GM23248 (cell line): ENCODE data around the gene SUCLG1. TPM values are rescaled to one million over a fixed set of nuclear protein-coding genes. Genes with fewer than 3 reads are reported as not detected.

ENCODE experiments used
- DNase-seq: peaks from one replicate; pipeline ENCODE4 v3.0.0-alpha.2; 2015
- H2AFZ ChIP-seq: fragments of 200-600 bp; sonication (generic); 2 replicates; pipeline ENCODE4 v1.6.1; 2016; ENCODE audit warnings: antibody characterized with exemption
- H3F3A ChIP-seq: fragments of 200-600 bp; sonication (generic); 2 replicates; pipeline ENCODE4 v1.6.1; 2016; ENCODE audit warnings: mild to moderate bottlenecking, antibody characterized with exemption, mixed run types; ENCODE audit not compliant: insufficient read depth
- H3K27ac ChIP-seq: fragments of 200-600 bp; sonication (generic); 2 replicates; pipeline ENCODE4 v1.5.1; 2016; ENCODE audit warnings: mild to moderate bottlenecking
- H3K27me3 ChIP-seq: fragments of 200-600 bp; sonication (generic); replicated peaks from 2 replicates; pipeline ENCODE4 v1.6.1; 2016; ENCODE audit warnings: mild to moderate bottlenecking; ENCODE audit not compliant: insufficient read depth
- H3K36me3 ChIP-seq: fragments of 200-600 bp; sonication (generic); 2 replicates; pipeline ENCODE4 v1.6.1; 2016; ENCODE audit warnings: low read depth, mild to moderate bottlenecking
- H3K4me1 ChIP-seq: fragments of 200-600 bp; sonication (generic); 2 replicates; pipeline ENCODE4 v1.6.1; 2016; ENCODE audit warnings: mild to moderate bottlenecking; ENCODE audit not compliant: insufficient read depth
- H3K4me2 ChIP-seq: fragments of 200-600 bp; sonication (generic); one replicate; pipeline ENCODE4 v1.6.1; 2016; ENCODE audit warnings: mild to moderate bottlenecking; ENCODE audit not compliant: unreplicated experiment
- H3K4me3 ChIP-seq: fragments of 200-600 bp; sonication (generic); 2 replicates; pipeline ENCODE4 v1.5.1; 2016; ENCODE audit warnings: mild to moderate bottlenecking
- H3K79me2 ChIP-seq: fragments of 200-600 bp; sonication (generic); 2 replicates; pipeline ENCODE4 v1.6.1; 2016; ENCODE audit warnings: mild to moderate bottlenecking; ENCODE audit not compliant: insufficient read depth
- H3K9ac ChIP-seq: fragments of 200-600 bp; sonication (generic); 2 replicates; pipeline ENCODE4 v1.6.1; 2016; ENCODE audit warnings: mild to moderate bottlenecking
- H3K9me2 ChIP-seq: fragments of 200-600 bp; sonication (generic); 2 replicates; pipeline ENCODE4 v1.6.1; 2016; ENCODE audit warnings: mixed run types, mild to moderate bottlenecking, moderate library complexity; ENCODE audit not compliant: insufficient read depth
- H3K9me3 ChIP-seq: fragments of 200-600 bp; sonication (generic); one replicate; pipeline ENCODE4 v1.6.1; 2017; ENCODE audit warnings: low read depth
- H4K20me1 ChIP-seq: fragments of 200-600 bp; sonication (generic); 2 replicates; pipeline ENCODE4 v1.6.0; 2016; ENCODE audit not compliant: insufficient read depth
- EZH2 ChIP-seq: fragments of 200-600 bp; sonication (generic); IDR thresholded peaks from 2 replicates; pipeline ENCODE4 v1.6.1; 2018; ENCODE audit warnings: antibody characterized with exemption, mild to moderate bottlenecking; ENCODE audit not compliant: insufficient read depth, poor library complexity, severe bottlenecking
- EZH2phosphoT487 ChIP-seq: fragments of 200-600 bp; sonication (generic); IDR thresholded peaks from 2 replicates; pipeline ENCODE4 v1.6.1; 2018; ENCODE audit warnings: antibody characterized with exemption, moderate library complexity, mild to moderate bottlenecking, low read depth; ENCODE audit not compliant: insufficient read depth
- WGBS, 2 experiments: methylation state at CpG; one replicate each; pipeline ENCODE4 v1.1.6; 2015 to 2017; ENCODE audit warnings: low lambda C conversion rate in 2 of 2, low coverage in 1 of 2; ENCODE audit errors: missing lambda C conversion rate in 2 of 2; 5-methylcytosine and 5-hydroxymethylcytosine counted together
- in situ Hi-C: fragments of 300-500 bp; cut with MboI; formaldehyde crosslinking; loops from 2 replicates; pipeline ENCODE4 v1.15.0; 2020
- polyA plus RNA-seq: library from polyadenylated mRNA; unstranded; fragments of >200 nt; fragmentation: Nextera tagmentation; extraction: Ambion mirVana; gene quantifications from 2 replicates; pipeline ENCODE4 v1.2.1, GENCODE V29; 2016
- total RNA-seq: library from RNA; depleted of rRNA; stranded (reverse); fragments of >200 nt; shearing (Covaris generic); gene quantifications from 2 replicates; pipeline ENCODE4 v1.2.3, GENCODE V29; 2014; rRNA removed

The SUCLG1 gene
- 43.1 and 50.4 TPM in 2 replicates for total RNA-seq
- polyA plus RNA-seq = 80.2 and 92.1 TPM in 2 replicates

DNA sequence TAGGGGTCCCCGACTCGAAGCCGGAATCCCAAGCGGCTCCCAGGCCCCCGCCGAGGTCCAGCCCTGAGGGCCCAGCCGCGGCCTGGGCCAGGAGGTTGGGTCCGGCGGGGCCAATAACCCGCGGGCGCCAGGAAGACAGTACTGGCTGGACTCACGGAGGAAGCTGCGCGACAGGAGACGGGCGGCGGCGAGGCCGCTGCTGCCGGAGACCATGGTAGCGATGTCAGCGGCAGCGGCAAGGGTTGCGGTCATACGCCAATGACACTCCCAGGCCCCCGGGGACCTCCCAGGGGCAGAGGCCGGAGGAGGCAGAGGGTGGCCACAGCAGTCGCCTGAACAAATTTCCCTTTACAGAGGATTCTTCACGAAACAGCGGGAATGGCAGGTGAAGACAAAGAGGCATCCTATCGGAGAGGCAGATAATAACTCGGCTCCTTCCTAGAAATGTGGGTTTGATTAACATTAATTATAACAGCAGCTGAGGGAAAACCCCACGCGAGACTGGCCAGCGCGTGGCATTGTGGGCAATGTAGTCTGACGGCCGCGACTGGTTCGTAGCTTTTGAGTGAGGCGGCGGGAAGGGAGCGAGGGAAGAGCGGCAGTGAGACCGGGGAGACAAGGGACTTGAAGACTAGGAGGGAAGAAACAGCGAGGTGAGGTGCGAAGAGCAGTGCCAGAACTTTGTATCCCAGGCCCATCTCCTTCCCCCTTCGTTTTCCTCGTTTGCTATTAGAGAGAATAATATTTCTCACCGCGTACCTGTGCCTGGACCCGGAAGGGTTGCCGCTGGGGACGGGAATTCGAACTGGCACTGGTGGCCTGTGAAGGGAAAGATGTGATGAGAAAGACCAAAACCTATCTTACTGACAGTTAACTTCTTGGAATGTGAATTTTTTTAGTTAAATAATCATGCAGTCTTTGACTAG is at the start of gene SUCLG1:
TSS of gene SUCLG1 (minus strand) at position 263 of the 926 bp plus-strand sequence. CDS start at position 252, 11 bp downstream.
- Histone ChIP-seq H3K4me1 (peaks cover 15% of the 10 kb centered on the region), H3K36me3 (no peaks in the 10 kb centered on the region), H2AFZ (peak within 1 kb of the TSS; percentile 98), H4K20me1 (no peaks in the 10 kb centered on the region), H3K79me2 (peaks cover 48% of the 10 kb centered on the region), H3F3A (no peaks in the 10 kb centered on the region), H3K4me2 (peak within 1 kb of the TSS; percentile 82), H3K27me3 (no peaks in the 10 kb centered on the region), H3K9me3 (no peaks in the 10 kb centered on the region), H3K9me2 (no peaks in the 10 kb centered on the region), H3K27ac (peak within 1 kb of the TSS; percentile 75), H3K4me3 (peak within 1 kb of the TSS; percentile 95), H3K9ac (peak within 1 kb of the TSS; percentile 98)
- WGBS, 2 experiments = 1% methylated on average over 51 to 57 of the region's 57 CpGs
- TF ChIP-seq EZH2phosphoT487 = no peak
- TF ChIP-seq EZH2 = no peak
- DNase-seq = peak; percentile 95
- in situ Hi-C loops = no loop called here

- TF ChIP-seq EZH2 (no peak), EZH2phosphoT487 (no peak)
- peaks cover 18% of the 10 kb centered on the region for H3F3A ChIP-seq
- no peak for DNase-seq
- no peak overlapping the region for H3K27ac ChIP-seq
- H3K27me3 ChIP-seq = no peaks in the 10 kb centered on the region
- no peaks in the 10 kb centered on the region for H4K20me1 ChIP-seq
- H3K36me3 ChIP-seq = no peaks in the 10 kb centered on the region
- H3K9ac ChIP-seq = no peak overlapping the region
- H3K9me2 ChIP-seq = no peaks in the 10 kb centered on the region
- no peaks in the 10 kb centered on the region for H3K9me3 ChIP-seq
- H3K4me3 ChIP-seq = no peak overlapping the region
- in situ Hi-C loops = loop anchor here (10.0 to 25.0 kb wide), 2 partner anchors 377 to 789 kb away; no protein-coding TSS in a partner anchor
- H3K4me1 ChIP-seq = peaks cover 14% of the 10 kb centered on the region
- H2AFZ ChIP-seq = no peak overlapping the region
- H3K79me2 ChIP-seq = no peaks in the 10 kb centered on the region
- no peak overlapping the region for H3K4me2 ChIP-seq
Observed at GRCh38 chr2:84498150-84498799, 39.2 kb upstream of the SUCLG1 start.

DNA sequence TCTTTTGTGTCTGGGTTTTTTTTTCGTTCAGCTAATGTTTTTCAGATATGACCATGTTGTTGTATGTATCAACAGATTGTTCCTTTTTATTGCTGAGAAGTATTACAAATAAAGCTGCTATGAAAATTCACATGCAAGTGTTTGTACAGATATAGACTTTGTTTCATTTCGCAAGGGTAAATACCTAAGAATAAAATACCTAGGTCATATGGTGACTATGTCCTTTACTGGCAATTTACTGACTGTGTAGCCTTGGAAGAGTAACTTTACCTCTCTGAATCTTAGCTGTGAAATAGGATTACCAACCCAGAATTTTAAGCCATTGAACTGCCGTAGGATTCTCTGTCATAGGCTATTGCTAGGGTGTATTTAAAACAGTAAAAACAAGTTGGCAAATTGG is 38.2 kb upstream of the SUCLG1 start:
- no peaks in the 10 kb centered on the region for H3K36me3 ChIP-seq
- no peak overlapping the region for H2AFZ ChIP-seq
- no peak overlapping the region for H3K27ac ChIP-seq
- no peaks in the 10 kb centered on the region for H3K9me3 ChIP-seq
- peaks cover 20% of the 10 kb centered on the region for H3F3A ChIP-seq
- H3K4me2 ChIP-seq = no peak overlapping the region
- no peak overlapping the region for H3K4me3 ChIP-seq
- H3K9ac ChIP-seq = no peak overlapping the region
- in situ Hi-C loops = loop anchor here (10.0 to 25.0 kb wide), 2 partner anchors 378 to 790 kb away; no protein-coding TSS in a partner anchor
- no peaks in the 10 kb centered on the region for H3K9me2 ChIP-seq
- H4K20me1 ChIP-seq = no peaks in the 10 kb centered on the region
- 88 to 90% methylated on average over 3 of the region's 3 CpGs for WGBS, 2 experiments
- peaks cover 23% of the 10 kb centered on the region for H3K4me1 ChIP-seq
- no peak for DNase-seq
- TF ChIP-seq EZH2 = no peak
- TF ChIP-seq EZH2phosphoT487 = no peak
- no peaks in the 10 kb centered on the region for H3K27me3 ChIP-seq
- no peaks in the 10 kb centered on the region for H3K79me2 ChIP-seq

GRCh38 chr2:84496386-84496785 is 37.3 kb upstream of the SUCLG1 start:
- H3K4me3 ChIP-seq = no peak overlapping the region
- no peak for DNase-seq
- no peak overlapping the region for H3K4me2 ChIP-seq
- peaks cover 20% of the 10 kb centered on the region for H3F3A ChIP-seq
- H3K79me2 ChIP-seq = no peaks in the 10 kb centered on the region
- H3K9me2 ChIP-seq = no peaks in the 10 kb centered on the region
- H2AFZ ChIP-seq = no peak overlapping the region
- in situ Hi-C loops = loop anchor here (10.0 to 25.0 kb wide), 2 partner anchors 378 to 791 kb away; no protein-coding TSS in a partner anchor
- no peak for TF ChIP-seq EZH2phosphoT487
- peaks cover 23% of the 10 kb centered on the region for H3K4me1 ChIP-seq
- H4K20me1 ChIP-seq = no peaks in the 10 kb centered on the region
- H3K27ac ChIP-seq = no peak overlapping the region
- H3K9ac ChIP-seq = no peak overlapping the region
- H3K9me3 ChIP-seq = no peaks in the 10 kb centered on the region
- no peaks in the 10 kb centered on the region for H3K27me3 ChIP-seq
- no peaks in the 10 kb centered on the region for H3K36me3 ChIP-seq
